DOHH2 (cell line): ENCODE results near the gene GMDS.

ENCODE experiments used
- H3F3A ChIP-seq: fragments of 200-600 bp; sonication (generic), shearing (Covaris generic); 2 replicates; pipeline ENCODE4 v1.6.0; 2016; ENCODE audit warnings: antibody characterized with exemption, mild to moderate bottlenecking; ENCODE audit not compliant: control insufficient read depth, insufficient read depth
- H3K27ac ChIP-seq: fragments of 200-600 bp; sonication (generic); 2 replicates; pipeline ENCODE4 v1.5.1; 2014; ENCODE audit warnings: low read depth, mild to moderate bottlenecking, low read length, moderate library complexity
- H3K27me3 ChIP-seq: fragments of 200-600 bp; sonication (generic); 2 replicates; pipeline ENCODE4 v1.6.1; 2014; ENCODE audit warnings: mild to moderate bottlenecking, low read length, mixed read lengths; ENCODE audit not compliant: control insufficient read depth
- H3K36me3 ChIP-seq: fragments of 200-600 bp; sonication (generic); 2 replicates; pipeline ENCODE4 v1.6.1; 2014; ENCODE audit warnings: mild to moderate bottlenecking, low read length, moderate library complexity, mixed read lengths; ENCODE audit not compliant: control insufficient read depth
- H3K4me1 ChIP-seq: fragments of 200-600 bp; sonication (generic); 2 replicates; pipeline ENCODE4 v1.6.1; 2014; ENCODE audit warnings: mild to moderate bottlenecking, low read length, mixed read lengths; ENCODE audit not compliant: control insufficient read depth
- H3K4me2 ChIP-seq: fragments of 200-600 bp; sonication (generic); 2 replicates; pipeline ENCODE4 v1.6.0; 2014; ENCODE audit warnings: mild to moderate bottlenecking, low read length, moderate library complexity
- H3K4me3 ChIP-seq: fragments of 200-600 bp; sonication (generic); 2 replicates; pipeline ENCODE4 v1.5.1; 2014; ENCODE audit warnings: mild to moderate bottlenecking, low read length, mixed read lengths
- H3K79me2 ChIP-seq: fragments of 200-600 bp; sonication (generic); 2 replicates; pipeline ENCODE4 v1.6.1; 2014; ENCODE audit warnings: mild to moderate bottlenecking, low read length, mixed read lengths; ENCODE audit not compliant: control insufficient read depth
- H3K9me2 ChIP-seq: fragments of 200-600 bp; sonication (generic); replicated peaks from 2 replicates; pipeline ENCODE4 v1.6.1; 2014; ENCODE audit warnings: mild to moderate bottlenecking, low read length, mixed read lengths; ENCODE audit not compliant: control insufficient read depth
- H3K9me3 ChIP-seq: fragments of 200-600 bp; sonication (generic); 2 replicates; pipeline ENCODE4 v1.6.1; 2014; ENCODE audit warnings: antibody characterized with exemption, low read length, mixed read lengths; ENCODE audit not compliant: control insufficient read depth, insufficient read depth
- H4K20me1 ChIP-seq: fragments of 200-600 bp; sonication (generic); 2 replicates; pipeline ENCODE4 v1.6.0; 2014; ENCODE audit warnings: low read depth, mild to moderate bottlenecking, antibody characterized with exemption, low read length, moderate library complexity; ENCODE audit not compliant: control insufficient read depth, insufficient read depth
- CTCF ChIP-seq: fragments of 200-600 bp; sonication (generic); IDR thresholded peaks from one replicate; pipeline ENCODE4 v1.5.1; 2014; ENCODE audit warnings: antibody characterized with exemption, mild to moderate bottlenecking, low read depth, low read length; ENCODE audit not compliant: poor library complexity, severe bottlenecking
- EZH2phosphoT487 ChIP-seq: fragments of 200-600 bp; sonication (generic); IDR thresholded peaks from 2 replicates; pipeline ENCODE4 v1.6.1; 2017; ENCODE audit warnings: borderline replicate concordance, mild to moderate bottlenecking, antibody characterized with exemption, low read length, moderate library complexity, mixed read lengths

The GMDS gene

GRCh38 chr6:2132416-2132815 lies 113.0 kb downstream of the GMDS start:
- no peaks in the 10 kb centered on the region for H3K79me2 ChIP-seq
- no peak overlapping the region for H3K4me2 ChIP-seq
- no peaks in the 10 kb centered on the region for H3K9me3 ChIP-seq
- no peaks in the 10 kb centered on the region for H3F3A ChIP-seq
- H3K27ac ChIP-seq: no peak overlapping the region
- no peak overlapping the region for H3K4me3 ChIP-seq
- H3K4me1 ChIP-seq: no peaks in the 10 kb centered on the region
- H3K27me3 ChIP-seq: no peaks in the 10 kb centered on the region
- H3K36me3 ChIP-seq: no peaks in the 10 kb centered on the region
- H3K9me2 ChIP-seq: no peaks in the 10 kb centered on the region
- no peak for TF ChIP-seq CTCF
- TF ChIP-seq EZH2phosphoT487: no peak
- 0 out of 2 replicates have a peak, but pooled peaks cover 7% of the 10 kb centered on the region for H4K20me1 ChIP-seq

GRCh38 chr6:2129182-2129621 lies 116.2 kb downstream of the GMDS start:
- no peaks in the 10 kb centered on the region for H3K79me2 ChIP-seq
- H3F3A ChIP-seq: no peaks in the 10 kb centered on the region
- no peak overlapping the region for H3K27ac ChIP-seq
- no peak overlapping the region for H3K4me3 ChIP-seq
- 0 out of 2 replicates have a peak, but pooled peaks cover 3% of the 10 kb centered on the region for H4K20me1 ChIP-seq
- H3K27me3 ChIP-seq: no peaks in the 10 kb centered on the region
- TF ChIP-seq EZH2phosphoT487 (no peak), CTCF (no peak)
- H3K9me3 ChIP-seq: no peaks in the 10 kb centered on the region
- H3K36me3 ChIP-seq: no peaks in the 10 kb centered on the region
- H3K4me1 ChIP-seq: no peaks in the 10 kb centered on the region
- H3K9me2 ChIP-seq: no peaks in the 10 kb centered on the region
- H3K4me2 ChIP-seq: no peak overlapping the region

GRCh38 chr6:2127484-2127911 lies 117.9 kb downstream of the GMDS start:
- Histone ChIP-seq H3K9me2 (no peaks in the 10 kb centered on the region), H3K36me3 (no peaks in the 10 kb centered on the region), H3F3A (no peaks in the 10 kb centered on the region), H3K27me3 (no peaks in the 10 kb centered on the region), H3K79me2 (no peaks in the 10 kb centered on the region), H3K4me1 (no peaks in the 10 kb centered on the region), H3K27ac (no peak overlapping the region), H3K4me2 (no peak overlapping the region), H3K9me3 (no peaks in the 10 kb centered on the region), H4K20me1 (0 out of 2 replicates have a peak, but pooled peaks cover 3% of the 10 kb centered on the region), H3K4me3 (no peak overlapping the region)
- TF ChIP-seq CTCF (no peak), EZH2phosphoT487 (no peak)

GRCh38 chr6:2126351-2126750 lies 119.1 kb downstream of the GMDS start:
- no peaks in the 10 kb centered on the region for H3K9me2 ChIP-seq
- no peak overlapping the region for H3K27ac ChIP-seq
- no peak for TF ChIP-seq CTCF
- TF ChIP-seq EZH2phosphoT487: no peak

More at GRCh38 chr6:2126351-2126750, 119.1 kb downstream of the GMDS start:
- H3K4me2 ChIP-seq: no peak overlapping the region
- no peaks in the 10 kb centered on the region for H3K79me2 ChIP-seq
- no peaks in the 10 kb centered on the region for H3K27me3 ChIP-seq
- 0 out of 2 replicates have a peak, but pooled peaks cover 3% of the 10 kb centered on the region for H4K20me1 ChIP-seq
- H3K36me3 ChIP-seq: no peaks in the 10 kb centered on the region
- H3K4me1 ChIP-seq: no peaks in the 10 kb centered on the region
- H3K9me3 ChIP-seq: no peaks in the 10 kb centered on the region
- no peak overlapping the region for H3K4me3 ChIP-seq
- no peaks in the 10 kb centered on the region for H3F3A ChIP-seq
